ENCODE data around the gene ACSM2B.
"Not testable (repeated sequence)": the region's sequence is repeated elsewhere in the genome, so short reads cannot be mapped to it uniquely, and the experiment has no call there.

ACSM2B gene

DNA sequence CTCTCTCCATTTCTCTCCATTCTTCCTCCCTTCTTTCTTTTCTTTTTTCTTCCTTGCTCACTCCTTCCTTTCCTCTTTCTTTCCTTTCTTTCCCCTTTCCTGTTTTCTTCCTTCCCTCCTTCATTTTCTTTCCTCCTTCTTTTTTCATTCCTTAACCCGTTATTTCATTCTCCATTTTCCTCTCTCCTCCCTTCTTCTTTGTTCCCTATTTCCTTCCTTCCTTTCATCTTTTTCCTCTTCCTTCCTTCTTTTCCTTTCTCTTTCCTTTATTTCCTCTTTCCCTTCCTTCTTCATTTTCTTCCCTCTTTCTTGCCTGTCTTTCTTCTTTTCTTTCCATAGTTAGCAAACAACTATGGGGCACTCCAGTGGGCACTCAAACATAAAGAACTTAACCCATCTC lies 16.6 kb upstream of the ACSM2B start:
- DNase-seq = not testable (repeated sequence)

- DNase-seq = not testable (repeated sequence)
These were observed 13.3 kb upstream of the ACSM2B start for GRCh38 chr16:20589486-20589885.

- not testable (repeated sequence) for DNase-seq
These were observed 11.5 kb upstream of the ACSM2B start for GRCh38 chr16:20587645-20588074.

DNA sequence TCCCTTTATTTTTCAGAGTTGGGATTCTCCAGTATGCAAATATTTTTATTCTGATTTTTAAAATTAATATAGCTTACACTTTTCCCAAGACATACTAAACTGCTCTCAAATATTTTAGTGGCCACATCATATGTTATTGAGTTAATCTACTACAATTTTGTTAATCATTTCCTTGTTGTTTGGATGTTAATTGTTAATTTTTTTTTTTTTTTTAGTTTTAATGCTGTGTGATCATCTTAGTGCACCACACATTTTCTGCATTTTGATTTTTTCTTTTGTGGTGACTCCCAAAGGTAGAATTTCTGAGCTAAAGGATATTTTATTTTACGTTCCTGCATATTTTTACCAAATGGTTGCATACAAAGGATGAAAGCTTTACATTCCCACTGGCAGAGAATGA lies 10.5 kb upstream of the ACSM2B start:
- not testable (repeated sequence) for DNase-seq

DNA sequence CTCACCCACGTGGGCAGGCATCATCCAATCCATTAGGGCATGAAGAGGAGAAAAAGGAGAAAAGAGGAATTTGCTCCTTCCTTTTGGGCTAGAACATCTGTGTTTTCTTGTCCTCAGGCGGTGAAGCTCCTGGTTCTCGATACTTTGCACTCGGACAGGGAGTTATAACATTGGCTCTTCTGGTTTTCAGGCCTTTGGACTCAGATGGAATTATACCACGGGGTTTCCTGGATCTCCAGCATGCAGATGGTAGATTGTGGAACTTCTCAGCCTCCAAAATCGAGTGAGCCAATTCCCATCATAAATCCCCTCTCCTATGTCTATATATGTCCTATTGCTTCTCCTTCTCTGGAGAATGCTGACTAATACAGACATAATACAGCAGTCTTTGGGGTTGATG lies 9.9 kb upstream of the ACSM2B start:
- DNase-seq = not testable (repeated sequence)

DNA sequence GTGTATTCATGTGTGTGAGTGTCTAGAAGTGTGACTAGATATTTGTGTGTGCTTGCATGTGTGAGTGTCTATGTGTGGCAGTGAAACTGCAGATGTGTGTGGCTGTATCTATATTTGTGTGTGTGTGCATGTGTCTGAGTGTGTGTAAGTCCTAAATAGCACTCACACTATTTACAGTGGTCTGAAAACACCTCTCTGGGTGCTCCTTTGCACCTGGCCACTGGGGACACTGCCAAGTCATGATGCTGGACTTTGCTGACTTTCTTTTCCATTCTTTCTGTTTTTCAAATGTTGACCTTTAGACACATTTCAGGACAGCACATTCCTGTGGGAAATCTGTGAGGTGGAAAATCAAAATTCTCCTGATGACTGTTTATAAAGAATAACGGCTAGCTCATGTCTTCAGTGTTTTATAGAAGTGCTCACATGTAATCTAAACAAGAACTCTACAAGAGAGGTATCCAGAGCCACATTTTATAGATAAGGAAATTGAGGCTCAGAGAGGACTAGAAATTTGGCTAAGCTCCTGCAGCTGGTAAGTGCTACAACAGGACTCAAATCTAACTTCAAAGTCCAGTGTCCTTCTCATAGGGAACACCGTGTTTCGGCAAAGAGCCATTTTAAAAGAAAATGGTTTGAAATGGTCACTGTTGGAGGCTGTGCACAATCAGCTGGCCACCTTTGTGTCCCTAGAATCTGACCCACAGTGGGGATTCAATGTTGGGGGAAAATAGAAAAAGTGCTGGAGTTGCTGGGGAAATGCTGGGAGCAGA lies 4.5 kb upstream of the ACSM2B start:
- not testable (repeated sequence) for DNase-seq

DNA sequence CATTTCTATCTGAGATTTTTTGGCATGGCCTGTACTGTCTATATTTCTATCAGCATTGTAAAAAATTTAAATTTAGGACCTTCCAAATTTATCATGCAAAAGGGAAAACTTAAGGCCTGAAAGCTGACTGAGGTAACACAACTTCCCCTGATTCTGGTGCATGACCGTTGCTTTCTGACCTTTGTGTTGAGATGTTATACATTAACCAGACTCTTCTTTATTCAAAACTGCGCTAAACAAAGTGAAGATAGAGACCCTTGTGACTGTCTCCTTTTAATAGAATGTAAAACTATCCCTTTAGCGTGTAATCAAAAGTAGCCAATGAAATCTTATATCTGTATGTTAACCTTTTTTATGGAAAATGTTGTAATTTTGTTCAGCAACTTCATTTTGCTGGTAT lies 1.9 kb upstream of the ACSM2B start:
- DNase-seq = not testable (repeated sequence)

- DNase-seq = not testable (repeated sequence)
These were observed 7.0 kb downstream of the ACSM2B start for GRCh38 chr16:20569117-20569651.

GRCh38 chr16:20568404-20568803 lies 7.8 kb downstream of the ACSM2B start:
- DNase-seq = no peak

- no peak for DNase-seq
These were observed 9.3 kb downstream of the ACSM2B start for GRCh38 chr16:20566864-20567263.

- not testable (repeated sequence) for DNase-seq
These were observed 10.8 kb downstream of the ACSM2B start for GRCh38 chr16:20565334-20565733.

- DNase-seq = not testable (repeated sequence)
These were observed 11.9 kb downstream of the ACSM2B start for GRCh38 chr16:20564218-20564617.

DNA sequence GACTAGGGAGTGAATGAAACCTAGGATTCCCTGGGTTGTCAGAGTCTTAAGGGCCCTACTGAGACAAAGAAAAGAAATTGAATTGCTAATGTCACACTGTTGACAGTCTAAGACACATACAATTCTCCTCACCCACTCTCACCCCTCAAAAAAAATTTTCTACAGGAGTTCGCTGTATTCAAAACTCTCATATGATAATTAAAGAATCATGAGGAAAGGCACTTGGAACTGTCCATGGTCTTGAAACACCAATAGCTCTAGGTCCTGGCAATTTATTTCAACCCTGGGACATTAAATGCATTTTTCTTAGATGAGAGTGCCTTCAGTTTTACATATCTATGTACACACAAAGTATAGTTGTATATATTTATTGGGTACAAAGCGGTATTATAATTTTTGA lies 20.5 kb downstream of the ACSM2B start:
- DNase-seq = not testable (repeated sequence)

DNA sequence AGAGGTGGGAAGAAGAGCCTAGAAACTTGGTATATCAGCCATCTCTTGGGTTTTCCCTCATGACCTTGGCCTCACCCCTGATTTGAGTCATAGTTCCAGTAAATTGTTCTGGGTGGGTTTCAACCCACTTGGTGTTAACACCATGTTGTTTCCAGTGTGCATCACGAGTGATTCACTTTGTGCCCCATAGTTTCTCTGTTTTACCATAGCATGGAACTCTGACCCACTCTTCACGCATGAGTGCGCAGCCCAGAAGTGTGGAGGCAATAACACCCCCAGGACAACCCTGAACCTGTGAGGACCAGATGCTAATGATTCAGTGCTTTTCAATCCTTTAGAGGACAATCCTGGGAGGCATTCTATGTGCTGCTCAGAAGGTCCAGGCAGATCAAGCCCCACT lies 21.5 kb downstream of the ACSM2B start:
- DNase-seq = not testable (repeated sequence)

- not testable (repeated sequence) for DNase-seq
These were observed 22.7 kb downstream of the ACSM2B start for GRCh38 chr16:20553493-20553892.

- not testable (repeated sequence) for DNase-seq
These were observed 29.2 kb downstream of the ACSM2B start for GRCh38 chr16:20546951-20547350.

GRCh38 chr16:20546278-20546853 lies 29.8 kb downstream of the ACSM2B start:
- not testable (repeated sequence) for DNase-seq

GRCh38 chr16:20540603-20541316 lies 35.4 kb downstream of the ACSM2B start:
- not testable (repeated sequence) for DNase-seq

GRCh38 chr16:20538687-20539086 lies 37.5 kb downstream of the ACSM2B start:
- DNase-seq = no peak

- DNase-seq = no peak
These were observed 38.0 kb downstream of the ACSM2B start for GRCh38 chr16:20538181-20538580.

GRCh38 chr16:20536669-20537068 lies 39.5 kb downstream of the ACSM2B start:
- not testable (repeated sequence) for DNase-seq

- DNase-seq = not testable (repeated sequence)
These were observed 43.8 kb downstream of the ACSM2B start for GRCh38 chr16:20532284-20532792.

DNA sequence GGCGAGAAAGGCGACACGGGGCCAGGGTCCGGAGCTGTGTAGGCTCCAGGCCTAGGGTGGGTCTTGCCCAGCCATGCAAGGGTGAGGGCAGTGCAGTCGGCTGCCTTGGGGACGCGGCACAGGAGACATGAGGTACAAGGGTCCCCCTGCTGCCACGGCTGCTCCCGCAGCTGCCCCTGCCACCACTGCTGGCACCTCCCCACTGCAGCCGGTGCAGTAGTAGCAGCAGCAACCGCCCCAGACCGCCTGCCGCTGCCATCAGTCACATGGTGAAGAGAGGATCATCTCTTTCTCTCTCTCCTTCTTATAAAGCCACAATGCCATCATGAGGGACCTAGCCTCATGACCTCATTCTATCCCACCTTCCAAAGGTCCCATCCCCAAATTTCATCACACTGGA lies 44.4 kb downstream of the ACSM2B start:
- not testable (repeated sequence) for DNase-seq
